ENCODE measurements around the gene CPTP. TPM values are rescaled to one million over a fixed set of nuclear protein-coding genes. Genes with fewer than 3 reads are reported as not detected.

CPTP gene
- total and polyA plus RNA-seq, 2 of the 13 experiments (the other 11 are each of a cell fraction or from before 2014, with no cell fraction given): 5.5 to 9.3 TPM

DNA sequence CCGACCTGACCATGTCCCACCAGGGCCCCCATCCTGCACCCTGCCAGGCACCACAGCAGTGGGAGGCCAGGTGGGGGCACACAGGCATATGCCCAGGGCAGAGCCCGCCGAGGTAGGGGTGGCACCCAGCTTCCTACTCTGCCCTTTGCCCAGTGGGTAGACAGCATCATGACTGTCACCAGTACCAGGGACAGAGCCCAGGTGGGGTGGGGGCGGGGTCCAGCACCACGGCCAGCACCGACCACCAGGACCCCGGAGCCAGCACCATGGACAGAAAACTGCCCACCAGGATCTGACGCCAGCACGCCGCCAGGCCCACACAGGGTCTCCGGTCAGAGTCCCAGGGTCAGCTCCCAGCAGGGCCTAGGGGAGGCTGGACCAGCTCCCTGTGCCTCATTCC lies 10.2 kb downstream of the CPTP start (continued):
- TF ChIP-seq, protein P1, sequence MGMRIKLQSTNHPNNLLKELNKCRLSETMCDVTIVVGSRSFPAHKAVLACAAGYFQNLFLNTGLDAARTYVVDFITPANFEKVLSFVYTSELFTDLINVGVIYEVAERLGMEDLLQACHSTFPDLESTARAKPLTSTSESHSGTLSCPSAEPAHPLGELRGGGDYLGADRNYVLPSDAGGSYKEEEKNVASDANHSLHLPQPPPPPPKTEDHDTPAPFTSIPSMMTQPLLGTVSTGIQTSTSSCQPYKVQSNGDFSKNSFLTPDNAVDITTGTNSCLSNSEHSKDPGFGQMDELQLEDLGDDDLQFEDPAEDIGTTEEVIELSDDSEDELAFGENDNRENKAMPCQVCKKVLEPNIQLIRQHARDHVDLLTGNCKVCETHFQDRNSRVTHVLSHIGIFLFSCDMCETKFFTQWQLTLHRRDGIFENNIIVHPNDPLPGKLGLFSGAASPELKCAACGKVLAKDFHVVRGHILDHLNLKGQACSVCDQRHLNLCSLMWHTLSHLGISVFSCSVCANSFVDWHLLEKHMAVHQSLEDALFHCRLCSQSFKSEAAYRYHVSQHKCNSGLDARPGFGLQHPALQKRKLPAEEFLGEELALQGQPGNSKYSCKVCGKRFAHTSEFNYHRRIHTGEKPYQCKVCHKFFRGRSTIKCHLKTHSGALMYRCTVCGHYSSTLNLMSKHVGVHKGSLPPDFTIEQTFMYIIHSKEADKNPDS (CRISPR knock-in tag; IDR thresholded peaks at IDR 0.05): no peak
- TF ChIP-seq ZNF33B (CRISPR knock-in tag; IDR thresholded peaks at IDR 0.05): no peak
- TF ChIP-seq KLF16 (CRISPR knock-in tag; IDR thresholded peaks at IDR 0.05): peak in 1 of 2 experiments; percentile 70; a peak in 1 of 4 replicates
- no peak for TF ChIP-seq HNRNPK (IDR thresholded peaks at IDR 0.05; ENCODE audit: low read depth, low read length, poor library complexity, severe bottlenecking)
- TF ChIP-seq, protein P2, sequence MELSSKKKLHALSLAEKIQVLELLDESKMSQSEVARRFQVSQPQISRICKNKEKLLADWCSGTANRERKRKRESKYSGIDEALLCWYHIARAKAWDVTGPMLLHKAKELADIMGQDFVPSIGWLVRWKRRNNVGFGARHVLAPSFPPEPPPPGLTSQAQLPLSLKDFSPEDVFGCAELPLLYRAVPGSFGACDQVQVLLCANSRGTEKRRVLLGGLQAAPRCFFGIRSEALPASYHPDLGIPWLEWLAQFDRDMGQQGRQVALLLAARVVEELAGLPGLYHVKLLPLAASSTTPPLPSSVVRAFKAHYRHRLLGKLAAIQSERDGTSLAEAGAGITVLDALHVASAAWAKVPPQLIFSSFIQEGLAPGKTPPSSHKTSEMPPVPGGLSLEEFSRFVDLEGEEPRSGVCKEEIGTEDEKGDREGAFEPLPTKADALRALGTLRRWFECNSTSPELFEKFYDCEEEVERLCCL (CRISPR knock-in tag; IDR thresholded peaks at IDR 0.05; ENCODE audit: borderline replicate concordance): peak; percentile 85; the same call in 1 of the 2 replicates
- TF ChIP-seq ZBTB3 (CRISPR knock-in tag; IDR thresholded peaks at IDR 0.05; ENCODE audit: borderline replicate concordance, low read depth): 0 out of 2 replicates have a peak, but pooled peaks have one; percentile 27
- peak; percentile 90; the same call in 1 of the 2 replicates for TF ChIP-seq ZNF256 (CRISPR knock-in tag; conservative IDR thresholded peaks at IDR 0.05)
- TF ChIP-seq, protein P3, sequence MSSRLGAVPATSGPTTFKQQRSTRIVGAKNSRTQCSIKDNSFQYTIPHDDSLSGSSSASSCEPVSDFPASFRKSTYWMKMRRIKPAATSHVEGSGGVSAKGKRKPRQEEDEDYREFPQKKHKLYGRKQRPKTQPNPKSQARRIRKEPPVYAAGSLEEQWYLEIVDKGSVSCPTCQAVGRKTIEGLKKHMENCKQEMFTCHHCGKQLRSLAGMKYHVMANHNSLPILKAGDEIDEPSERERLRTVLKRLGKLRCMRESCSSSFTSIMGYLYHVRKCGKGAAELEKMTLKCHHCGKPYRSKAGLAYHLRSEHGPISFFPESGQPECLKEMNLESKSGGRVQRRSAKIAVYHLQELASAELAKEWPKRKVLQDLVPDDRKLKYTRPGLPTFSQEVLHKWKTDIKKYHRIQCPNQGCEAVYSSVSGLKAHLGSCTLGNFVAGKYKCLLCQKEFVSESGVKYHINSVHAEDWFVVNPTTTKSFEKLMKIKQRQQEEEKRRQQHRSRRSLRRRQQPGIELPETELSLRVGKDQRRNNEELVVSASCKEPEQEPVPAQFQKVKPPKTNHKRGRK (CRISPR knock-in tag; IDR thresholded peaks at IDR 0.05): no peak
- 0 out of 2 replicates have a peak, but pooled peaks have one; percentile 72 for TF ChIP-seq ZNF790 (CRISPR knock-in tag; IDR thresholded peaks at IDR 0.05; ENCODE audit: borderline replicate concordance)
- peak; percentile 79; the same call in 1 of the 2 replicates for TF ChIP-seq EHMT2 (IDR thresholded peaks at IDR 0.05; ENCODE audit: borderline replicate concordance, low read depth, low read length)
- TF ChIP-seq CREM (IDR thresholded peaks at IDR 0.05): no peak
- TF ChIP-seq CREM (CRISPR knock-in tag; IDR thresholded peaks at IDR 0.05): no peak
- TF ChIP-seq ZNF337 (CRISPR knock-in tag; IDR thresholded peaks at IDR 0.05; ENCODE audit: borderline replicate concordance, low read depth): no peak
- no peak for TF ChIP-seq TEAD3 (CRISPR knock-in tag; optimal IDR thresholded peaks at IDR 0.05; ENCODE audit: borderline replicate concordance)
- TF ChIP-seq MYNN (CRISPR knock-in tag; IDR thresholded peaks at IDR 0.05; ENCODE audit: low read depth): no peak
- TF ChIP-seq, protein P4, sequence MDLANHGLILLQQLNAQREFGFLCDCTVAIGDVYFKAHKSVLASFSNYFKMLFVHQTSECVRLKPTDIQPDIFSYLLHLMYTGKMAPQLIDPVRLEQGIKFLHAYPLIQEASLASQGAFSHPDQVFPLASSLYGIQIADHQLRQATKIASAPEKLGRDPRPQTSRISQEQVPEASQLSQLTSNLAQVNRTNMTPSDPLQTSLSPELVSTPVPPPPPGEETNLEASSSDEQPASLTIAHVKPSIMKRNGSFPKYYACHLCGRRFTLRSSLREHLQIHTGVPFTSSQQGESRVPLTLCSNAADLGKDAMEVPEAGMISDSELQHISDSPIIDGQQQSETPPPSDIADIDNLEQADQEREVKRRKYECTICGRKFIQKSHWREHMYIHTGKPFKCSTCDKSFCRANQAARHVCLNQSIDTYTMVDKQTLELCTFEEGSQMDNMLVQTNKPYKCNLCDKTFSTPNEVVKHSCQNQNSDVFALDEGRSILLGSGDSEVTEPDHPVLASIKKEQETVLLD (CRISPR knock-in tag; IDR thresholded peaks at IDR 0.05; ENCODE audit: low read depth): 0 out of 2 replicates have a peak, but pooled peaks have one; percentile 53
- TF ChIP-seq, protein P5, sequence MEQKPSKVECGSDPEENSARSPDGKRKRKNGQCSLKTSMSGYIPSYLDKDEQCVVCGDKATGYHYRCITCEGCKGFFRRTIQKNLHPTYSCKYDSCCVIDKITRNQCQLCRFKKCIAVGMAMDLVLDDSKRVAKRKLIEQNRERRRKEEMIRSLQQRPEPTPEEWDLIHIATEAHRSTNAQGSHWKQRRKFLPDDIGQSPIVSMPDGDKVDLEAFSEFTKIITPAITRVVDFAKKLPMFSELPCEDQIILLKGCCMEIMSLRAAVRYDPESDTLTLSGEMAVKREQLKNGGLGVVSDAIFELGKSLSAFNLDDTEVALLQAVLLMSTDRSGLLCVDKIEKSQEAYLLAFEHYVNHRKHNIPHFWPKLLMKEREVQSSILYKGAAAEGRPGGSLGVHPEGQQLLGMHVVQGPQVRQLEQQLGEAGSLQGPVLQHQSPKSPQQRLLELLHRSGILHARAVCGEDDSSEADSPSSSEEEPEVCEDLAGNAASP (CRISPR knock-in tag; IDR thresholded peaks at IDR 0.05; ENCODE audit: borderline replicate concordance): peak; percentile 51; the same call in 1 of the 2 replicates
